NCI-H2029 treated with DMSO at 0.1 percent for 48 hours (cell line): ENCODE measurements around the gene ADAMTS2.
"Not testable (repeated sequence)": the region's sequence is repeated elsewhere in the genome, so short reads cannot be mapped to it uniquely, and the experiment has no call there.

ENCODE experiments used
- DNase-seq: peaks from one replicate; lab custom pipeline; 2025; lab: John Stamatoyannopoulos, UW

ADAMTS2 gene

DNA sequence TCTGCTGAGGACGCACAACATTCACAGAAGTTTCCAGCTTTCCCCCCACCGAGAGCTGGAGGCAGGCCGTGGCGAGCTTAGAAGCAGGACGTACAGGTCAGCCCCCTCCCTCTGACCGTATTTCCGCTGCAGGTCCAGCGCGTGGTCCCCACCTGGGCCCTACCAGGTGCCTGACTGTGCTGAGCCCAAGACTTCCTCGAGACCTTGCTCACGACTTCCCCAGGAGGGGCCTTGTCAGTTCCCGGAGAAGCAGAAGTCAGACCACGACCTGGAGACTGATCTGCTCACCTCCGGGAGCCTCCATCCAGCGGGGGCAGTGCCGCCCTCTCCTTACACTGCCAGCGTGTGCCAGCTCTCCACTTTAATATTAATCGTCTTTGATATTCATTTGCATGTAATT, 128.9 kb downstream of the ADAMTS2 start:
- DNase-seq: not testable (repeated sequence)

- no peak for DNase-seq
Observed at GRCh38 chr5:179215576-179215975, 129.7 kb downstream of the ADAMTS2 start.

DNA sequence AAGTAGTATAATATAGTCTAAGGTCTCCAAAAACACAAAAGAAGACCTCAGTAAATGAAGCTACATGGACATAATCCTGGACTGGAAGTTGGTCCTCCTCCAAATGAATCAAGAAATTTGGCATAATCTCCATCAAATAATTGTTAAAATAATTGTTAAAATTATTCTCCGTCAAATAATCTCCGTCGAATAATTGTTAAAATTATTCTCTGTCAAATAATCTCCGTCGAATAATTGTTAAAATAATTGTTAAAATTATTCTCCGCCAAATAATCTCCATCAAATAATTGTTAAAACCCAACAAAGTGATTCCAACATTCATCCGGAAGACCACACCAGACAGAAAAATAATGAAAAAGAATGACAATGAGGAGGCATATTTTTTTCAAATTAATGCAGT, 130.6 kb downstream of the ADAMTS2 start:
- DNase-seq: no peak

GRCh38 chr5:179212870-179213269, 132.4 kb downstream of the ADAMTS2 start:
- DNase-seq: no peak

- DNase-seq: no peak
Observed at GRCh38 chr5:179211631-179212030, 133.6 kb downstream of the ADAMTS2 start.

GRCh38 chr5:179211068-179211467, 134.2 kb downstream of the ADAMTS2 start:
- DNase-seq: no peak

- DNase-seq: no peak
Observed at GRCh38 chr5:179210478-179210877, 134.8 kb downstream of the ADAMTS2 start.

- no peak for DNase-seq
Observed at GRCh38 chr5:179209359-179210150, 135.7 kb downstream of the ADAMTS2 start.

DNA sequence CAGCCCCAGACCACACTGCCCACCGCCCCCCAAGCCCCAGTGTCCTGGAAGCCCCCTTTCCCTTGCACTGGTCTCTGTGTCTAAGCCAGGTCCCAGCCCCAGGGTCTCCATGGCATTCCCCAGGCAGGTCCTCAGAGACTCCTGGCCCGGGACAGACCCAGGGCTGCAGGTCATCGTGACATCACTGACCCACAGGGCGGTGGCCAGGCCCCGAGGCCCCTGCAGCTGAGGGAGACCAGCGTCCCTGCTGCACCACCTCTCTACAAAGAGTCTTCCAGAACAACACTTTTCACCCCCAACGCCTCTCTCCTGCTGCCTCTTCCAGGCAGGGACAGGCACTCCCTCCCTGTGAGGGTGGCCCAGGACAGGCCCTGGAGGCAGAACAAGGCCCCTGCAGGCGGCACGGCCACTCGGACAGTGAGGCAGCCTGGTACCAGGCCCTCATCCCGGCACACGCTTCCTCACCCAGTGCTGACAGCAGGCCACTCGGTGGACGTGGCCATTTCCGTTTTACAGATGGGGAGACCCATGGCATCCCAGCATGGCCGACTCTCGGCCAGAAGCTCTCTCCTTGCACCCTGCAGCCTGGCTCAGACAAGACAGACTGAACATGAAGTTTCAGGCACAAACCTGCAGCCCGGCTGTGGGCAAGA, 136.4 kb downstream of the ADAMTS2 start:
- no peak for DNase-seq

GRCh38 chr5:179207920-179208705, 137.1 kb downstream of the ADAMTS2 start:
- DNase-seq: no peak

DNA sequence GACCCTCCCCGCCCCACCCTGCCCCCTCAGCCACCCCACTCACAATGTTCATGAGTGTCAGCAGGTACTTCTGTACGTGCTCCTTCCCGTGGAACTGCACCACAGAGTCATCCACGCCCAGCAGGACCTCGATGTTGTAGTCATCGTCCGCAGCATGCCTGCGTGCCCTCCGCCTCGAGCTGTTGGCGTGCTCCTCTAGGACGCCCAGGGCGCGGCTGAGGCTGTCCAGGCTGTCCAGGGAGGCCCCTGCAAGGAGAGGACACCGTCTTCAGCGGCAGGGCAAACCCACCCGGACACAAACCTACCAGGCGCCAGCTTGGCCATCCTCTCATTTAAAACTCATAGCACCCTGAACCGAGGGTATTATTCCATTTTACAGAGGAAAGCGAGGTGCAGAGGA, 137.8 kb downstream of the ADAMTS2 start:
- no peak for DNase-seq

DNA sequence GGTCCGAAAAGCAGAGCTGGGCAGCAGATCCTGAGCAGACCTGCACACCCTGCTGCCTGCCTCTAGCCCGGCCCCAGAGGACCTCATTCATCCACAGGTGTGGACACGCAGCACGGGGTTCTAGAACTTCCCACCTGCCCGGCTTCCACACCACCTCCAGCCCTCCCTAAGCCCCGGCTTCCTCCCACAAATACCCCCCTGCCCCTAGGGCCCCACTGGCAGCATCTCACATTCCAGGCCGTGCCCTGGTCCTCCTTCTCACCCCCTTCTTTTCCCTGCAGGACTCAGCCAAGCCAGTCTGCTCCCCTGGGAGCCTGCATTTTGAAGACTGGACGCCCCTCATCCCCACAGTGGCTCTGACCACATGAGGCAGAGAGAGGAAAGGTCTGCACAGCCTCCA, 138.9 kb downstream of the ADAMTS2 start:
- no peak for DNase-seq

DNA sequence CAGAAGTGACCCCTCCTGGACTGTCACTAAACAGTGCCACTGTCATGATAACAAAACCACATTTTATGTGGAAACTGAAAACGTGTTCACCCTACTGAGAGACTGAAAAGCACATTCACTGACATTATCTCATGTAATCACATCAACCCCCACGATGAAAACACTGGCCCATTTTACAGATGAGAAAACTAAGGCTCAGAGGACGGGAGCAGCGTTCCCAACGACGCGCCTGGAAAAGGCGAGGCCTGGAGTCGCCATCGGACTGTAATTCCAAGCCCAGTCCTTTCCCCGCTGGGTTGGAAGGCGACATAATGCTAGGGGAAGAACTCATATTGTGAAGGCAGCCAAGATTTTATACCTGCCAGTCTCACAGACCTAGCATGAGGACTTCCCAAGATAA, 140.0 kb downstream of the ADAMTS2 start:
- DNase-seq: no peak

DNA sequence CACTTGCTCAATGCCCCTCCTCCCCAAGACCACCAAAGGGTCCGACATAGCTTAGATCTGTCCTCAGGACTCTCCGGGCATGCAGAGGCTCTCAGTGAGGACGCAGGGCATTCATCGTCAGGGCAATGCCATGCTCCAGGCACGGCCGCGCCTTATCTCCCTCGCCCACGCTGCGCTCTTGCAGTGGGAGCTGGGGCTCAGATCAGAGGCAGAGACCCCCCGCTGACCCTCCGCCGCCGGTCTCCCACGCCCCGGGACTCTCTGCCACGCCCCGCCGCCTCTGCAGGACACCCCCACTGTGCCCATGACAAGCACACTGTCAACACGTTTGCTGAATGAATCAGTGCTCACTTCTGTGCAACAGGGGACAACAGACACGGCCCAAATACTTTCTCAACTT, 140.7 kb downstream of the ADAMTS2 start:
- DNase-seq: no peak

GRCh38 chr5:179203248-179203647, 142.0 kb downstream of the ADAMTS2 start:
- DNase-seq: no peak

DNA sequence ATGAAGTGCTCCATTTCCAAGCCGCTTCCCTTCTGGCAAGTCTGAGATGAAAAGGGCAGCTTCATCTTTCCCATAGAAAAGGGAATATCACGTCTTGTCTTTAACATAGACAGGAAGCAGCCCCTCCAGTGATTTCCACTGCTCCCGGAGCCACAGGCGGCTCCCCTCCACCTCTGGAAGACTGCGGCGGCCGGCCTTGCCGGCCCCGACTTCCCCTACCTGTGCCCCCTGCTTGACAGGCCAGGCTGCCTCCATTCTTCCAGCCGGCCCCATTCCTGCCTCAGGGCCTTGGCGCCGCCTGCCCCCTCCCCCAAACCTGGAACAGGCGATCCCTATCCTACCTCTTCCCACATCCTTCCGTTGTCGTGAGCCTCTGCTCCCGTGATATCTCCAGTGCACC, 143.3 kb downstream of the ADAMTS2 start:
- DNase-seq: no peak

DNA sequence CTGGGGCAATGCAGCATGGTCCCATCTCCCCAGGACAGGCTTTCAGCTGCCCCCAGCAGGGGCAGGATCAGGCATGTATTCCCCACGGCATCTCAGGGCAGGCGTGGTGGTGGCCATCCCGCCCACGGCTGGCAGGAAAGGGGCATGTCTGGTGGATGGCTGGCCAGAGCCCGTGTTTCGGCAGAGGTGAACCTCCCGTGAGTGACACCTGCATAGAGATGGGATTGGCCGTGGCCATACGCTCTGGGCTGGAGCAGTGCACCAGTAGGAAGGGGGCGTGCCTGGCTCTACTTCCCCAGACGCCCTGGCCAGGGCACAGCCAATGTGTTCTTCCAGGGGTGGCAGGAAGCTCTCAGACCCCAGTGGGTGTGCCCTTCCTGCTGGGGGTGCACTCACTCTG, 146.0 kb downstream of the ADAMTS2 start:
- DNase-seq: no peak

GRCh38 chr5:179198825-179199224, 146.4 kb downstream of the ADAMTS2 start:
- no peak for DNase-seq

GRCh38 chr5:179196405-179197079, 148.7 kb downstream of the ADAMTS2 start:
- no peak for DNase-seq

DNA sequence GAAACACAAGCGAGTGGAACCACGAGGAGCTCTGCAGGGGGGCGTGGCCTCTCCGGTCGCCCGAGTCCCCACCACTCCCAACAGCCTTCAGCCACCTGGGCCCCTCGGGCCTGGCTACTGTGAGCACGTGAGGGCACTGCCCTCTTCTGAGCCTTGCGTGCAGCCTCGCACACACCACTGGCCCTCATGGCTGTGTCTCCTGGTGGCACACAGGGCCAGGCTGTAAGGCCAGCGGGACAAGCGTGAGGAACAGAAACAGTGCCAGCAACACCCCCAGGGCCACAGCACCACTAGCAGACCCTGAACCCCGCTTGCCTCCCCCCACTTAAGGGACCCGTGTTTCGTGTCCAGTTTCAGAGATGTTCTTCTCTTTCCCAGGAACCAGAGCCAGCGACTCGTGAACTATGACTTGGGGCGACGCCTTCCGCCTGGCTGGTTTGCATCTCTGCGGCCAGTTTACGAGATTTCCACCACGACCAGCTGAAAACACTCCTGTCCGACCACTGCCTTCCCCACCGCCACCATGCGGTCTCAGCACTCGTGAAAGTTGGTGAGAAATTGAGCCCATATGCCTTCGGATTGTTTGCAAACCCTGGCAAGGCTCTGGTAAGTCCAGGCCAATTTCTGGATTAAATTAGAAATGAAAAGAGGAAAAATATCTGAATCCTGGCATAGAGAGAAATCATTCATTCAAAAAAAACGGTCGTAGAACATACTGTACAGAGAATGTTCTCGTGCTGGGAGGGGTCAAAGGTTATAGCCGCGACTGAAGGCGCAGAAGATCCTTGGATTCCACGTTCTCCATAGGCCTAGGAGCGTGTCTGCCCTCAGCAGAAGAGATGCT, 149.5 kb downstream of the ADAMTS2 start:
- no peak for DNase-seq

DNA sequence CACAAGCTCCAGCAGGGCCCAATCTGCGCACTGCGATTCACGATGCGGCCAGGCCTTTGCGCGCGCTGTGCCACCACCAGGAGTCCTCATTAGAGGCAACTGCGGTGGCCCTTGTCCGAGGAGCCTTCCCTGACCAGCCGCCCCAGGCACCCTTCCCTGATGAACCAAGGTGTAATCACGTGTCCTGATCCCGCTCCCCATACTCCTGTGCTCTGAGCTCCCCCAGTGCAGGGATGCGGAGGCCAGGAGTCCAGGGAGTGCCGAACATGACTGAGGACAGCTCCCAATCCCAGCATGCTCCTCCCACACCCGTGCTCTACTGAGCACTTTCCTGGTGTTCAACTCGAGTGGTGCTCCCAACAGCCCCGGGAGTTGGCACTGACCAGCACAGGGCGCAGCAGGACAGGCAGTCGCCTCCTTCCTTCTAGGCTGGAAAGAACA, 150.3 kb downstream of the ADAMTS2 start:
- DNase-seq: no peak
